Stimulated activated CD4-positive, alpha-beta T cell treated with anti-CD3 and anti-CD28 coated beads, Interleukin-15, amount 100 ng/mL, for 24 hours (primary cell): ENCODE results near the gene MLH3.
"Not testable (repeated sequence)": the region's sequence is repeated elsewhere in the genome, so short reads cannot be mapped to it uniquely, and the experiment has no call there.

Source experiments
- DNase-seq: peaks from one replicate; pipeline ENCODE4 v3.0.0-alpha.2; 2020

Gene MLH3

GRCh38 chr14:75050852-75051555 lies at the start of gene MLH3:
Gene MLH3 (minus strand): TSS chr14:75051467. CDS start chr14:75049655, 1,812 bp downstream.
- peak; percentile 85 for DNase-seq

DNA sequence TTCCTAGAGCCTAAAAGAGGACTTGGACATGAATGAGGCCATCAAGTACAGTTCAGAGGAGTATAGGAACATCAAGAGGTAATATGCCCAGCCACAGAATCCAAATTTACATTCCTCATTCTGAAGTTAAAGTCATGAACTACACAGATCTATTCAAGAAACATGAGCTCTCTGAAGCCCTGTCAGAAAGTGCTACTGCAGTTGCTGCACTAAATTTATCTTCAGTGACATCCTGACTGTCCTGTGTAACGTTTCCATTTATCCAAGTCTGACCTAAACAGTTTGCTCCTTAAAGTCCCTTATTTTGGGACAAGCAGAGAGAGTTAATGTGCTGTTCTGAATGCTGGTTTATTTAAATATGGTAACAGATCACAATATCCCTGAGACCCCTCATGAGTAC lies 47.4 kb upstream of the MLH3 start:
- DNase-seq, result no peak

DNA sequence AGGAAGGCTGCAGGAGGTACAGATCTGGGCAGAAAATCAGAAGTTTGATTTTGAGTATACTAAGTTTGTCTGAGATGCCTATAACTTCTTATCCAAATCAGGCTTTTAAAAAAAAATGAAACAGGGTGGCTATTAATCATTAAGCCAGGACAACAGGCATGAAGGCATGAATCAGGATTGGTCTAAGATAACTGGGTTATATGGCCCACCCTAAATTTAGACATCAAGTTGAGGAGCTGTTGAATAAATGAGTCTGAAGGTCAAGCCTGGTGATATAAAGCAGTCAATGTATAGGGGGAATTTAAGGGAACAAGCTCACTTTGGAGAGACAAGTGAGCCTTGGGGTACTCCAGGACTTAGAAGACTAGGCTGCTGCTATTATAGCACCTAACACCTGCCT lies 46.9 kb upstream of the MLH3 start:
- DNase-seq, result no peak

GRCh38 chr14:75096959-75097358 lies 45.7 kb upstream of the MLH3 start:
- no peak for DNase-seq

- no peak for DNase-seq
These were observed 44.4 kb upstream of the MLH3 start for GRCh38 chr14:75095690-75096089.

DNA sequence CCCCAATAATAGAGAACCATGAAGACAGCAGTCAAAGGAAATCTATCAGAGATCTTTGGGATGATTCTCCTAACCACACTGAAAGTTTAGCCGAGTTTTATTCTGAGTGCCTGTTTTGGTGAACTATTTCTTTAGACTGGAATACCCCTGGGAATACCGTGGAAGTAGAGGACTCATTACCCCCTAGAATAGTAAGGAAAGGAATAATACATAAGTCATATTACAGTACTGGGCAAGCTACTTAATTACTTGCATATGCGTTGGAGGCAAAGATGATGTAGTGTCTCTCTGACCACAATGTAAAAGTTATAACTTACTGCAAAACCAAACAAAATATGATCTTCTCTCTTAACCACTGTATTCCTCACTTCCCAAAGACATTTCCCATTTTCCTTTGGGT lies 43.6 kb upstream of the MLH3 start:
- DNase-seq, result no peak

DNA sequence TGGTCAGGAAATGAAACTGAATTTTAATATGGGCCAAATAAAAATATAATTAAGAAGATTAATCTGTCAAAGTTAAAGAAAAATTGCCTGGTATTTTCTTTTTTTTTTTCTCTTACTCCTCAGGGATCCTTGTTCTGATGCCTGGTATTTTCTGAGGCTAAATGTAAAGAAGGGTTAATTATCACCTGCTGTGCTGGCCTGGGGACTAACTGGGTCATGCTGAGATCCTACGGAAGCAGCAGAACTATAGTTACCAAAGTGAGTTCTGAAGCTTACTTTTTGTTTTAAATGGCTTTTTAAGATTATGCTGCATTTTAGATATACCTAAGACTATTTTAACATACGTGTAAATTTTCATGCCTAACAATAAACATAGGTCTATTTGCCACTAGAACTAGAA lies 41.4 kb upstream of the MLH3 start:
- no peak for DNase-seq

GRCh38 chr14:75091251-75091650 lies 40.0 kb upstream of the MLH3 start:
- DNase-seq, result no peak

- DNase-seq, result no peak
These were observed 39.1 kb upstream of the MLH3 start for GRCh38 chr14:75090353-75090752.

GRCh38 chr14:75088566-75089373 lies 37.5 kb upstream of the MLH3 start:
- peak; percentile 42 for DNase-seq

GRCh38 chr14:75088153-75088552 lies 36.9 kb upstream of the MLH3 start:
- no peak for DNase-seq

- no peak for DNase-seq
These were observed 33.2 kb upstream of the MLH3 start for GRCh38 chr14:75084513-75084912.

GRCh38 chr14:75083271-75083670 lies 32.0 kb upstream of the MLH3 start:
- DNase-seq, result no peak

DNA sequence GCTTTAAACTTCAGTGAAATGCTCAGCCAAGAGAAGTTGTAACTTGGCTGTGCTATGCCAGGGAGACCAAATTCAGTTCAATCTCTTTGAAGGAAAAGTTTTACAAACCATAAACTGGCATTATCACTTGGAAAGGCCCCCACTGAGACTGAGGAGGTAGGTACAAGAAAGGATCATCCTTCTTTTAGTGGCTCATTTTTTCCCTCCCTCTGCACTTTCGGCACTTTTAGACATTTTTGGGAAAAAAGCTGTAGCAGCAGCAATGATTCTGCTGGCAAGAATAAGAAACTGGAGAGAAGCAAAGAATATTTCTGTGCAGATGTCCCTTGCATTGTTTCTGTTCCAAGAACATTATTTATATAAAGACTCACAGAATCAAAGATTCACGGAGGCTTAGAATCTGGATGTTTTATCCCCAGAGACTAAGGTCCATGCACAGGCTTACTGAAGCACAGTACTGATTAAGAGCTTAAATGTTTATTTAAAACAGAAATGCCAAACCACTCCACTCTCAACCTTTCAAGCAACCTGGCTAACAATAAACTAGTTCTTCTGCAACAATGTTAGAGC lies 30.5 kb upstream of the MLH3 start:
- no peak for DNase-seq

GRCh38 chr14:75079521-75079920 lies 28.3 kb upstream of the MLH3 start:
- DNase-seq, result no peak

- DNase-seq, result no peak
These were observed 26.5 kb upstream of the MLH3 start for GRCh38 chr14:75077794-75078193.

GRCh38 chr14:75070383-75070782 lies 19.1 kb upstream of the MLH3 start:
- no peak for DNase-seq

- DNase-seq, result no peak
These were observed 18.5 kb upstream of the MLH3 start for GRCh38 chr14:75069811-75070145.

- DNase-seq, result peak; percentile 87
These were observed 18.0 kb upstream of the MLH3 start, which contains the start of gene ZC2HC1C for GRCh38 chr14:75069121-75069810. Gene ZC2HC1C (plus strand): TSS chr14:75069641. CDS start chr14:75070574, 933 bp downstream.

GRCh38 chr14:75068294-75069120 lies 17.2 kb upstream of the MLH3 start:
- no peak for DNase-seq

DNA sequence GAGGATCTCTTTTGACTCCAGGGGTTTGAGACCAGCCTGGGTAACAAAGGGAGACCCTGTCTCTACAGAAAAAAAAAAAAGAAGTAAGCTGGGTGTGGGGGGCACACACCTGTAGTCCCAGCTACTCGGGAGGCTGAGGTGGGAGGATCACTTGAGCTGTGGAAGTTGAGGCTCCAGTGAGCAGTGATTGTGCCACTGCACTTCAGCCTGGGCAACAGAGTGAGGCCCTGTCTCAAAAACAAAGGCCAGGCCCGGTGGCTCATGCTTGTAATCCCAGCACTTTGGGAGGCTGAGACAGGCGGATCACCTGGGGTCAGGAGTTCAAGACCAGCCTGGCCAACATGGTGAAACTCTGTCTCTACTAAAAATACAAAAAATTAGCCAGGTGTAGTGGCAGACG lies 16.5 kb upstream of the MLH3 start:
- not testable (repeated sequence) for DNase-seq

DNA sequence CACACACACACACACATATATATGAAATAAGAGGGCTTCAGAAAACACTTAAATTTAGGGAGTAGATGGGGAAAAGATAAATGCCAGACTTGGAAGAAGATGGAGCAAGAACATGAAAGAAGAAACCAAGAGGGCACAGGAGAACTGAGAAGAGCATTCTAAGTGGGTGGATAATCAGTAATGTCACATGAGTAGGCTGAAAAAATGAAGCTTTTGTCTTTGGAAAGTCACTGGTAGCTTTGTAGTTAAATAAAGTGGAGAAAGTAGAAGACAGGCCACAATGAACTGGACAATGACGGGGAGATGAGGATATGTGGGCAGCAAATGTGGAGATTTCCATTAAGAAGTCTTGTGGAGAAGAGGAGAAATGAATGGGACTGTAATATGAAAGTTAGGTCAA lies 15.9 kb upstream of the MLH3 start:
- DNase-seq, result no peak

DNA sequence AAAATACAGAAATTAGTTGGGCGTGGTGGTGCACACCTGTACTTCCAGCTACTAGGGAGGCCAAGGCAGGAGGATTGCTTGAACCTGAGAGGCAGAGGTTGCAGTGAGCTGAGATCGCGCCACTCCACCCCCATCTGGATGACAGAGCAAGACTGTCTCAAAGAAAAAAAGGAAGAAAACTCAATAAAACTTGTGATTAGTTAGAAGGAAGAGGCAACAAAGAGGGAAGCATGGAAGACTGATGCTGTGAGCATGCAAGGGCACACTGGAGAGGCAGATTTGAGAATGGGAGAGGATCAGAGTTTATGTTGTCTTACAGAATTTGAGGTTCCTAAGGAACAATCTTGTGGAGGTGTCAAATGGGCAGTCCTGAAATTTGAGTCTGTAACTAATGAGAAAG lies 15.4 kb upstream of the MLH3 start:
- DNase-seq, result no peak
